ENCODE results near the gene ZNF438.

DNA sequence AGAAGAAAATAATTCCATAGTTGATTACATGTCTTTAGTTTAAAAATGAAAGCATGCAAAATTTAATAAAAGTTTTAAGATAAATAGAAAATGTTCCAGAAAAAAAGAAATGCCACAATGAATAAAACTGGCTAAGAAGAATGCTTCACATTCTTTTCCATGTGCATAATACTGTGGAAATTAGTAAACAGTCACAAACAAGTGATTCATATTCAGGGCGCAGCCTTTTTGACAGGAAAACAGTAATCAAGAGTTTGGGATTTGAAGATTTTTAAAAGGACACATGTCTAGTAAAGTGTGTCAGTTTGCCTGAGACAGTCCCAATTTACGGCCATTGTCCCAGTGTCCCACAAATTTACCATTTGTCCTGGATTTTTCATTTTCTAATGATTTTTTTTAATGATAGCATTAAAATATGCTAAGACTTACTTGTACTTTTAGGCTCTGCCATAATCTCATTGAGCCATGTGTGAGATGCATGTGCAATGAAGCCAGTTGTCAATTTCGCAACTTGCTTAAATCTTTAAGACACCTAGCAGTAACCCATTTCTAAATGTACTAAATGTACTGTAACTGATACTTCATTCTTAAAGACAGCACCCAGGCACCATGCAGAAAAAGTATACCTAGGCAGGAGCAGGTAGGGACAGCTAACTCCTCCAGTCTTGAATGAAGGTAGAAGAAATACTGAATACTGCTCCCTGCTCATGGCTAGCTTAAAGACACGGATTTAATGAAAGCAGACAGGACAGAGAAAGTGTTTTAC, 46.9 kb downstream of the ZNF438 start:
- TF ChIP-seq POLR2A (IDR thresholded peaks at IDR 0.05): no peak
- TF ChIP-seq, protein P1, sequence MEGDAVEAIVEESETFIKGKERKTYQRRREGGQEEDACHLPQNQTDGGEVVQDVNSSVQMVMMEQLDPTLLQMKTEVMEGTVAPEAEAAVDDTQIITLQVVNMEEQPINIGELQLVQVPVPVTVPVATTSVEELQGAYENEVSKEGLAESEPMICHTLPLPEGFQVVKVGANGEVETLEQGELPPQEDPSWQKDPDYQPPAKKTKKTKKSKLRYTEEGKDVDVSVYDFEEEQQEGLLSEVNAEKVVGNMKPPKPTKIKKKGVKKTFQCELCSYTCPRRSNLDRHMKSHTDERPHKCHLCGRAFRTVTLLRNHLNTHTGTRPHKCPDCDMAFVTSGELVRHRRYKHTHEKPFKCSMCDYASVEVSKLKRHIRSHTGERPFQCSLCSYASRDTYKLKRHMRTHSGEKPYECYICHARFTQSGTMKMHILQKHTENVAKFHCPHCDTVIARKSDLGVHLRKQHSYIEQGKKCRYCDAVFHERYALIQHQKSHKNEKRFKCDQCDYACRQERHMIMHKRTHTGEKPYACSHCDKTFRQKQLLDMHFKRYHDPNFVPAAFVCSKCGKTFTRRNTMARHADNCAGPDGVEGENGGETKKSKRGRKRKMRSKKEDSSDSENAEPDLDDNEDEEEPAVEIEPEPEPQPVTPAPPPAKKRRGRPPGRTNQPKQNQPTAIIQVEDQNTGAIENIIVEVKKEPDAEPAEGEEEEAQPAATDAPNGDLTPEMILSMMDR (IDR thresholded peaks at IDR 0.05): no peak
